Activated CD8-positive, alpha-beta T cell treated with anti-CD3 and anti-CD28 coated beads for 36 hours (primary cell): ENCODE measurements around the gene MTG1. TPM values are rescaled to one million over a fixed set of nuclear protein-coding genes. Genes with fewer than 3 reads are reported as not detected.
A peak's percentile ranks its signal among the peaks of the same experiment; 100 is the strongest.
"Not testable (repeated sequence)": the region's sequence is repeated elsewhere in the genome, so short reads cannot be mapped to it uniquely, and the experiment has no call there.

Experiments
- ATAC-seq: fragments of 200-7000 bp; cut with Tn5 transposase; one replicate; pipeline ENCODE4 v1.10.0; 2021; ENCODE audit warnings: mild to moderate bottlenecking, moderate library complexity
- CTCF ChIA-PET: fragments of 350-600 bp; sonication (Branson Sonifier 250); formaldehyde crosslinking; loops from one replicate; lab custom pipeline; 2021; ENCODE audit warnings: antibody characterized with exemption; lab: Charles Lee
- POLR2A ChIA-PET: fragments of 350-600 bp; sonication (Branson Sonifier 250); formaldehyde crosslinking; loops from one replicate; lab custom pipeline; 2021; ENCODE audit warnings: antibody characterized with exemption; lab: Charles Lee
- DNase-seq: peaks from one replicate; pipeline ENCODE4 v3.0.0-alpha.2; 2020
- H3K27ac Mint-ChIP-seq: one replicate; pipeline ENCODE4 v1.8.0; 2021; ENCODE audit warnings: mild to moderate bottlenecking, mixed read lengths
- H3K27me3 Mint-ChIP-seq: one replicate; pipeline ENCODE4 v1.8.0; 2021; ENCODE audit warnings: mixed read lengths
- H3K36me3 Mint-ChIP-seq: one replicate; pipeline ENCODE4 v1.8.0; 2021; ENCODE audit warnings: low read depth, mixed read lengths
- H3K4me1 Mint-ChIP-seq: one replicate; pipeline ENCODE4 v1.8.0; 2021; ENCODE audit warnings: low read depth, mixed read lengths
- H3K4me3 Mint-ChIP-seq: one replicate; pipeline ENCODE4 v1.8.0; 2021; ENCODE audit warnings: mild to moderate bottlenecking, moderate library complexity, mixed read lengths
- H3K9me3 Mint-ChIP-seq: one replicate; pipeline ENCODE4 v1.8.0; 2021; ENCODE audit warnings: mixed read lengths
- intact Hi-C: fragments of 100-400 bp; cut with micrococcal nuclease; formaldehyde crosslinking; loops from one replicate; pipeline ENCODE4 v1.10.0; 2022
- total RNA-seq, 2 experiments: library from RNA; stranded (reverse); gene quantifications; one replicate each; pipeline ENCODE4 v1.2.3, GENCODE V29; 2021
- TF ChIP-seq, protein P1 (sequence below): fragments of 200-600 bp; IDR thresholded peaks from one replicate; pipeline ENCODE4 v1.8.0; 2022; ENCODE audit warnings: antibody characterized with exemption, mild to moderate bottlenecking

The MTG1 gene
- total RNA-seq, 2 experiments from 2014 or later = 45.7 to 48.9 TPM

DNA sequence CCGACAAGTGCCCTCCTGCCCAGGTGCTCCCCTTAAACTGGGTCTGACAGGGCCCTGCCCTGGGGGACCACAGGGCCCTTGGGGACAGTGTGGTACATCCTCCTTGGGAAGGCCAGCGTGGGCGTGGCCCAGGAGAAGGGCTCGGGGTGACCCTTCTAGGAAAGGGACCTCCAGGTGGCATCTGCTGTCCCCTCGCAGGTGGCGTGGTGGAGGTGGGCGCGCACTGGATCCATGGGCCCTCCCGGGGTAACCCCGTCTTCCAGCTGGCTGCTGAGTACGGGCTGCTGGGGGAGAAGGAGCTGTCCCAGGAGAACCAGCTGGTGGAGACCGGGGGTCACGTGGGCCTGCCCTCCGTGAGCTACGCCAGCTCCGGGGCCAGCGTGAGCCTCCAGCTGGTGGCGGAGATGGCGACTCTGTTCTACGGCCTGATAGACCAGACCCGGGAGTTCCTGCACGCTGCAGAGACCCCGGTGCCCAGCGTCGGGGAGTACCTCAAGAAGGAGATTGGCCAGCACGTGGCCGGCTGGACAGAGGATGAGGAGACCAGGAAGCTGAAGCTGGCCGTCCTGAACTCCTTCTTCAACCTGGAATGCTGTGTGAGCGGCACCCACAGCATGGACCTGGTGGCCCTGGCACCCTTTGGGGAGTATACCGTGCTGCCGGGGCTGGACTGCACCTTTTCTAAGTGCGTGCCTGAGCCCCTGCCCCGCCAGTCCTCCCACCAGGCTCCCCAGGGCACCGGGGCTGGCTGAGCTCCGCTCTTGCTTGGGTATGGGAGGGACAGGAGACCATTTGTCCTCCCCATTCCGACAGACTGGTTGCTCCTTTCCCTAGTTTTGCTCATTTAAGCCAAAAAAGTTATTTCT is 13.9 kb upstream of the MTG1 start:
- TF ChIP-seq, protein P1, sequence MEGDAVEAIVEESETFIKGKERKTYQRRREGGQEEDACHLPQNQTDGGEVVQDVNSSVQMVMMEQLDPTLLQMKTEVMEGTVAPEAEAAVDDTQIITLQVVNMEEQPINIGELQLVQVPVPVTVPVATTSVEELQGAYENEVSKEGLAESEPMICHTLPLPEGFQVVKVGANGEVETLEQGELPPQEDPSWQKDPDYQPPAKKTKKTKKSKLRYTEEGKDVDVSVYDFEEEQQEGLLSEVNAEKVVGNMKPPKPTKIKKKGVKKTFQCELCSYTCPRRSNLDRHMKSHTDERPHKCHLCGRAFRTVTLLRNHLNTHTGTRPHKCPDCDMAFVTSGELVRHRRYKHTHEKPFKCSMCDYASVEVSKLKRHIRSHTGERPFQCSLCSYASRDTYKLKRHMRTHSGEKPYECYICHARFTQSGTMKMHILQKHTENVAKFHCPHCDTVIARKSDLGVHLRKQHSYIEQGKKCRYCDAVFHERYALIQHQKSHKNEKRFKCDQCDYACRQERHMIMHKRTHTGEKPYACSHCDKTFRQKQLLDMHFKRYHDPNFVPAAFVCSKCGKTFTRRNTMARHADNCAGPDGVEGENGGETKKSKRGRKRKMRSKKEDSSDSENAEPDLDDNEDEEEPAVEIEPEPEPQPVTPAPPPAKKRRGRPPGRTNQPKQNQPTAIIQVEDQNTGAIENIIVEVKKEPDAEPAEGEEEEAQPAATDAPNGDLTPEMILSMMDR = no peak
- DNase-seq = no peak
- no peaks in the 10 kb centered on the region for H3K36me3 Mint-ChIP-seq
- intact Hi-C loops = no loop called here
- H3K27me3 Mint-ChIP-seq = no peaks in the 10 kb centered on the region
- peaks cover 4% of the 10 kb centered on the region for H3K4me1 Mint-ChIP-seq
- ATAC-seq = no peak
- H3K9me3 Mint-ChIP-seq = no peaks in the 10 kb centered on the region
- H3K27ac Mint-ChIP-seq = no peak overlapping the region
- ChIA-PET POLR2A (interaction anchor here (0.7 to 3.1 kb wide), 2 partner anchors 10 kb away, joined by 3 to 14 read pairs; no protein-coding TSS in a partner anchor), CTCF (interaction anchor here (1.0 to 3.1 kb wide), 2 partner anchors 11 to 51 kb away, joined by 3 to 10 read pairs; no protein-coding TSS in a partner anchor)
- peak overlapping the region; percentile 60 for H3K4me3 Mint-ChIP-seq

DNA sequence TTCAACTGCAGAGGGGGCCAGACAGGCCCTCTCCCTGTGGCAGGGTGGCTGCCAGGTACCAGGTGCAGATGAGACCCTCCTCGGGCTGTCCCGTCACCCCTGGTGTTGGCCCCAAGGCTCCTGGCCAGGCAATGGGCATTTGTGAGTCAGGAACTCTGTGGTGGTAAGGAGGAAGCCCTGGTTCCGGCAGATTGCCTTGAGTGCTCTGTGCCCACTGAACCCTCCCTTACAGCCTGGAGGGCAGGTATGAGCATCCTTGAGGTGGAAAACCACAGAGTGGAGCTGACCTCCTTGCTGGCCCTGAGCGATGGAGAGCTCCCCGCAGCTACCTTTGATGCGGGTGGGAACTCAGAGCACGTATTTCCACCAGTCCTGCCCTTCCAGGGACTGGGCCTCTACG is 12.9 kb upstream of the MTG1 start:
- H3K9me3 Mint-ChIP-seq = no peaks in the 10 kb centered on the region
- TF ChIP-seq, protein P1 = no peak
- ATAC-seq = no peak
- H3K4me1 Mint-ChIP-seq = peaks cover 4% of the 10 kb centered on the region
- no peak for DNase-seq
- intact Hi-C loops = no loop called here
- ChIA-PET POLR2A (no interaction called here), CTCF (interaction anchor here (1.1 to 3.1 kb wide), 2 partner anchors 10 to 52 kb away, joined by 3 to 10 read pairs; no protein-coding TSS in a partner anchor)
- H3K4me3 Mint-ChIP-seq = no peak overlapping the region
- H3K36me3 Mint-ChIP-seq = no peaks in the 10 kb centered on the region
- no peak overlapping the region for H3K27ac Mint-ChIP-seq
- H3K27me3 Mint-ChIP-seq = no peaks in the 10 kb centered on the region

GRCh38 chr10:133383551-133383950 is 10.4 kb upstream of the MTG1 start:
- TF ChIP-seq, protein P1 = no peak
- CTCF ChIA-PET = no interaction called here
- Mint-ChIP-seq H3K4me1 (peaks cover 11% of the 10 kb centered on the region), H3K36me3 (peaks cover 2% of the 10 kb centered on the region), H3K4me3 (no peak overlapping the region), H3K27ac (no peak overlapping the region), H3K27me3 (no peaks in the 10 kb centered on the region), H3K9me3 (no peaks in the 10 kb centered on the region)
- DNase-seq (no peak), ATAC-seq (no peak)
- POLR2A ChIA-PET = no interaction called here
- intact Hi-C loops = no loop called here

DNA sequence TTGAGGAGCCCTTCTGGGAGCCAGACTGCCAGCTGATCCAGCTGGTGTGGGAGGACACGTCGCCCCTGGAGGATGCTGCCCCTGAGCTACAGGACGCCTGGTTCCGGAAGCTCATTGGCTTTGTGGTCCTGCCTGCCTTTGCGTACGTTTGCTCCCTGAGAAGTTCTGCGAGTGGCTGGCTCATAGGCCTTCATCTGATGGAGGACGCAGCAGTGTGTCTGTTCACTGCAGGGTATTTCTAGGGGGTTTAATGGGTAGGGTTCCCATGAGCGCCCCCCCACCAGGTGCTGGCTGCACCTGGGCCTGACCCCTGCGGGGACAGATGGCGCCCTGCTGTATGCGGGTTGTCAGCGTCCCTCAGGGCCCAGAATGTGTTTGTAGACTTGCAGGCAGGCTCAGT is 9.9 kb upstream of the MTG1 start:
- POLR2A ChIA-PET = no interaction called here
- Mint-ChIP-seq H3K9me3 (no peaks in the 10 kb centered on the region), H3K4me3 (no peak overlapping the region), H3K36me3 (peaks cover 2% of the 10 kb centered on the region), H3K27ac (no peak overlapping the region), H3K27me3 (no peaks in the 10 kb centered on the region), H3K4me1 (peaks cover 15% of the 10 kb centered on the region)
- ATAC-seq (no peak), DNase-seq (no peak)
- intact Hi-C loops = no loop called here
- TF ChIP-seq, protein P1 = no peak
- CTCF ChIA-PET = no interaction called here

DNA sequence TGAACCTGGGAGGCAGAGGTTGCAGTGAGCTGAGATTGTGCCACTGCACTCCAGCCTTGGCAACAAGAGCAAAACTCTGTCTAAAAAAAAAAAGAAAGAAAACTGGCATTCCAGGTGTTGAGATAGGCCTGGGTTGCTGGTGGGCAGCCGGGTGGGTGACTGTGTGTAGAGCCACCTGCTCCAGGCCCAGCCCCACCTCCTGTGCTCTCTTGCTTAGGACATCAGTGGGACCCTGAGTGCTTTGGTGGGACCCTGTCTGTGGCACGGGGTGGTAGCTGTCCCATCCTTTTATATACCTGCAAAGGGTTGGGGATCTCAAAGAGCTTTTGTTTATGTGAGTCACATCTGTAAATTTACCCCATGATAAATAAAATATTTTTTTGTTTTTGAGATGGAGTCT is 8.7 kb upstream of the MTG1 start:
- ChIA-PET POLR2A (no interaction called here), CTCF (no interaction called here)
- H3K4me1 Mint-ChIP-seq = peaks cover 13% of the 10 kb centered on the region
- TF ChIP-seq, protein P1 = no peak
- no peaks in the 10 kb centered on the region for H3K9me3 Mint-ChIP-seq
- H3K27ac Mint-ChIP-seq = no peak overlapping the region
- no peaks in the 10 kb centered on the region for H3K27me3 Mint-ChIP-seq
- no peak overlapping the region for H3K4me3 Mint-ChIP-seq
- ATAC-seq (no peak), DNase-seq (no peak)
- H3K36me3 Mint-ChIP-seq = peaks cover 2% of the 10 kb centered on the region
- intact Hi-C loops = no loop called here

- ATAC-seq, H3K4me3 Mint-ChIP-seq, intact Hi-C loops, H3K9me3 Mint-ChIP-seq, DNase-seq, H3K36me3 Mint-ChIP-seq, H3K27ac Mint-ChIP-seq, H3K27me3 Mint-ChIP-seq: not testable (repeated sequence)
- peaks cover 30% of the 10 kb centered on the region for H3K4me1 Mint-ChIP-seq
- ChIA-PET CTCF (interaction anchor here (0.8 to 1.6 kb wide), 3 partner anchors 57 to 185 kb away, joined by 3 to 6 read pairs (median 3); no protein-coding TSS in a partner anchor), POLR2A (interaction anchor here (1.6 kb wide), 1 partner anchor 10 kb away, joined by 4 read pairs; no protein-coding TSS in a partner anchor)
These were observed 7.0 kb upstream of the MTG1 start for GRCh38 chr10:133386951-133387350.
